Ishikawa (cell line): ENCODE measurements around the gene ADGRF4.

ENCODE experiments used
- CEBPB ChIP-seq: IDR thresholded peaks from 2 replicates; pipeline ENCODE4 v1.6.1; 2012
- CREB1 ChIP-seq: IDR thresholded peaks from 2 replicates; pipeline ENCODE4 v1.6.1; 2012; ENCODE audit warnings: low read depth
- RAD21 ChIP-seq: IDR thresholded peaks from 2 replicates; pipeline ENCODE4 v1.6.1; 2012; ENCODE audit warnings: low read depth
- TCF12 ChIP-seq: IDR thresholded peaks from 2 replicates; pipeline ENCODE4 v1.6.1; 2012; ENCODE audit warnings: low read depth

DNA sequence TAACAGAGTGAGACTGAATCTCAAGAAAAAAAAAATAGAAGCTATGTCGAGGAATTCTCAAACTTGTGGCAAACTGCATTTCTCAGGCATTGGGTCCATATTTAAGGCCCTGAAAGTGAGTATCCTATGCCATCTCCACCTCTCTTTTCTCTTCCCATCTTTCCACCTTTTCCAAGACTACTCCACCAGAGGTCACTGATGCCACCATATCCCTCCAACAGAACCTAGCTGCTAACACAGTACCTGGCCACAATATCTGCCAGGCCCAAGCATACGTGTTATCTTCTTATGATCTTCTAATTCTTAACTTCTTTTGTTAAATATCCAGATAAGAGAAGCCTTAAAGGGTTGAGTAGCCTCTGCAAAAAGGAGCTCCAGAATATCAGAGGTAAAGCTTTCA, 8.2 kb upstream of the ADGRF4 start:
- TF ChIP-seq RAD21 (no peak; the same call in 1 of the 2 replicates), CREB1 (no peak), CEBPB (no peak), TCF12 (no peak)
